GM13977 (cell line): ENCODE results near the gene GPR162.

ENCODE experiments used
- DNase-seq: peaks from one replicate; pipeline ENCODE4 v3.0.0; 2012; ENCODE audit warnings: low spot score
- in situ Hi-C: fragments of 300-500 bp; cut with MboI; formaldehyde crosslinking; loops from one replicate; pipeline ENCODE4 v1.12.0; 2022; ENCODE audit warnings: low sequenced_read_pairs, low pct_unique_long_range_greater_than_20kb, mixed read lengths, inconsistent platforms; ENCODE audit not compliant: unreplicated experiment
- TF ChIP-seq, protein P1 (sequence below): IDR thresholded peaks from 2 replicates; pipeline ENCODE4 v1.5.1; 2012; ENCODE audit warnings: mild to moderate bottlenecking, control low read depth; ENCODE audit not compliant: insufficient read depth; ENCODE audit errors: extremely low read depth, missing control alignments

GPR162 gene

GRCh38 chr12:6826734-6827436, 5.3 kb downstream of the GPR162 start:
- no peak for DNase-seq
- TF ChIP-seq, protein P1, sequence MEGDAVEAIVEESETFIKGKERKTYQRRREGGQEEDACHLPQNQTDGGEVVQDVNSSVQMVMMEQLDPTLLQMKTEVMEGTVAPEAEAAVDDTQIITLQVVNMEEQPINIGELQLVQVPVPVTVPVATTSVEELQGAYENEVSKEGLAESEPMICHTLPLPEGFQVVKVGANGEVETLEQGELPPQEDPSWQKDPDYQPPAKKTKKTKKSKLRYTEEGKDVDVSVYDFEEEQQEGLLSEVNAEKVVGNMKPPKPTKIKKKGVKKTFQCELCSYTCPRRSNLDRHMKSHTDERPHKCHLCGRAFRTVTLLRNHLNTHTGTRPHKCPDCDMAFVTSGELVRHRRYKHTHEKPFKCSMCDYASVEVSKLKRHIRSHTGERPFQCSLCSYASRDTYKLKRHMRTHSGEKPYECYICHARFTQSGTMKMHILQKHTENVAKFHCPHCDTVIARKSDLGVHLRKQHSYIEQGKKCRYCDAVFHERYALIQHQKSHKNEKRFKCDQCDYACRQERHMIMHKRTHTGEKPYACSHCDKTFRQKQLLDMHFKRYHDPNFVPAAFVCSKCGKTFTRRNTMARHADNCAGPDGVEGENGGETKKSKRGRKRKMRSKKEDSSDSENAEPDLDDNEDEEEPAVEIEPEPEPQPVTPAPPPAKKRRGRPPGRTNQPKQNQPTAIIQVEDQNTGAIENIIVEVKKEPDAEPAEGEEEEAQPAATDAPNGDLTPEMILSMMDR, result no peak
- in situ Hi-C loops, result no loop called here

DNA sequence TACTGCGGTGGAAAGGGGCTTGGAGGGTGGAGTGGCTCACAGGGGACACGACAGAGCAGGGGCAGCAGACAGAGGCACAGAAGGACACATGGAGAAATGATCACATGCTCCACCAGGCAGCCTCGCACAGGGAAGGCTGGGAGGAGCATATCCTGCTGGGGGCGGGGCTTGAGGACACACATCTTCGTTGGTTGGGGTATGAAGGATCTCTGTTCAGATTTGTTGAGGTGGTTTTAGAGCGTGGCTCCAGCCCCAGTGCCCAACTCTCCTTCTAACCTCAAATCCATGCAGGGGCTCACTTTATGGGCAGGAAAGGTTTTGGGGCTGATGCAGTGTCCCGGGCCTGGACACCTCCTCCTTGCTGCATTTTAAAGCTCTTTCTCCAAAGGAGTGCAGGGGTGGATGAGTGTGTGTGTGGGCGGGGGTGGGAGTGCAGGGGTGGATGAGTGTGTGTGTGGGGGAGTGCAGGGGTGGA, 5.9 kb downstream of the GPR162 start:
- in situ Hi-C loops, result no loop called here
- TF ChIP-seq, protein P1, result no peak
- peak; percentile 70 for DNase-seq

GRCh38 chr12:6827982-6828780, 6.6 kb downstream of the GPR162 start, which contains the start of gene P3H3:
TSS of gene P3H3 (plus strand) at chr12:6828407. CDS start at chr12:6828441, 34 bp downstream.
- peak; percentile 69 for DNase-seq
- in situ Hi-C loops, result no loop called here
- TF ChIP-seq, protein P1, result peak; percentile 18

- DNase-seq, result peak; percentile 66
- TF ChIP-seq, protein P1, result no peak
- in situ Hi-C loops, result no loop called here
Observed at GRCh38 chr12:6828781-6829535, 7.3 kb downstream of the GPR162 start.

GRCh38 chr12:6829536-6830220, 8.1 kb downstream of the GPR162 start:
- in situ Hi-C loops, result no loop called here
- TF ChIP-seq, protein P1, result no peak
- DNase-seq, result no peak

GRCh38 chr12:6830286-6830890, 8.8 kb downstream of the GPR162 start:
- in situ Hi-C loops, result no loop called here
- no peak for DNase-seq
- TF ChIP-seq, protein P1, result no peak
